DND-41 (cell line): ENCODE measurements around the gene LSM4.

Experiments used
- ATAC-seq: fragments of 200-7000 bp; cut with Tn5 transposase; 3 replicates; pipeline ENCODE4 v1.9.1; 2021; ENCODE audit warnings: low read depth; ENCODE audit not compliant: insufficient read depth
- DNase-seq: peaks from one replicate; pipeline ENCODE4 v3.0.0-alpha.2; 2020
- H2AFZ ChIP-seq: 2 replicates; pipeline ENCODE4 v1.6.0; 2012; ENCODE audit warnings: low read depth, low read length
- H3K27ac ChIP-seq: 2 replicates; pipeline ENCODE4 v1.5.1; 2012; ENCODE audit warnings: low read length, inconsistent platforms
- H3K27me3 ChIP-seq: fragments of 200-600 bp; sonication (generic); 2 replicates; pipeline ENCODE4 v1.6.0; 2012; ENCODE audit warnings: low read length, mild to moderate bottlenecking, inconsistent platforms; ENCODE audit not compliant: insufficient read depth, poor library complexity
- H3K36me3 ChIP-seq: 2 replicates; pipeline ENCODE4 v1.5.1; 2012; ENCODE audit warnings: low read length, inconsistent platforms; ENCODE audit not compliant: insufficient read depth
- H3K4me1 ChIP-seq: 2 replicates; pipeline ENCODE4 v1.5.1; 2012; ENCODE audit warnings: mild to moderate bottlenecking, low read length; ENCODE audit not compliant: insufficient read depth
- H3K4me2 ChIP-seq: 2 replicates; pipeline ENCODE4 v1.6.0; 2012; ENCODE audit warnings: mild to moderate bottlenecking, moderate library complexity, low read length, inconsistent platforms; ENCODE audit not compliant: insufficient read depth
- H3K4me3 ChIP-seq, 2 experiments: fragments of 200-600 bp in 1 of 2; shearing (Covaris generic) in 1 of 2; 2 replicates each; pipeline ENCODE4 v1.5.1; 2012 to 2016; ENCODE audit warnings: inconsistent platforms in 2 of 2, low read length in 2 of 2, mild to moderate bottlenecking in 2 of 2, low read depth in 1 of 2, moderate library complexity in 1 of 2
- H3K79me2 ChIP-seq: 2 replicates; pipeline ENCODE4 v1.6.0; 2012; ENCODE audit warnings: low read length, inconsistent platforms; ENCODE audit not compliant: insufficient read depth
- H3K9ac ChIP-seq: 2 replicates; pipeline ENCODE4 v1.6.0; 2012; ENCODE audit warnings: low read depth, mild to moderate bottlenecking, inconsistent platforms, low read length, moderate library complexity
- H3K9me3 ChIP-seq: 2 replicates; pipeline ENCODE4 v1.5.1; 2012; ENCODE audit warnings: low read length, moderate library complexity, mild to moderate bottlenecking, inconsistent platforms; ENCODE audit not compliant: insufficient read depth, severe bottlenecking
- H4K20me1 ChIP-seq: 2 replicates; pipeline ENCODE4 v1.6.0; 2012; ENCODE audit warnings: low read length; ENCODE audit not compliant: insufficient read depth
- EZH2 ChIP-seq: IDR thresholded peaks from 3 replicates; pipeline ENCODE4 v1.6.1; 2012; ENCODE audit warnings: borderline replicate concordance, low read depth, mild to moderate bottlenecking, moderate library complexity, low read length, inconsistent platforms; ENCODE audit not compliant: severe bottlenecking
- TF ChIP-seq, protein P1 (sequence below): IDR thresholded peaks from 2 replicates; pipeline ENCODE4 v1.5.1; 2012; ENCODE audit warnings: borderline replicate concordance, low read length, moderate library complexity, mild to moderate bottlenecking; ENCODE audit not compliant: poor library complexity, severe bottlenecking; ENCODE audit errors: extremely low read depth

The LSM4 gene

GRCh38 chr19:18266771-18267686 is 55.8 kb downstream of the LSM4 start:
- H3K4me3 ChIP-seq, result no peak overlapping the region
- H4K20me1 ChIP-seq, result no peaks in the 10 kb centered on the region; the same call in 1 of the 2 replicates
- TF ChIP-seq, protein P1, sequence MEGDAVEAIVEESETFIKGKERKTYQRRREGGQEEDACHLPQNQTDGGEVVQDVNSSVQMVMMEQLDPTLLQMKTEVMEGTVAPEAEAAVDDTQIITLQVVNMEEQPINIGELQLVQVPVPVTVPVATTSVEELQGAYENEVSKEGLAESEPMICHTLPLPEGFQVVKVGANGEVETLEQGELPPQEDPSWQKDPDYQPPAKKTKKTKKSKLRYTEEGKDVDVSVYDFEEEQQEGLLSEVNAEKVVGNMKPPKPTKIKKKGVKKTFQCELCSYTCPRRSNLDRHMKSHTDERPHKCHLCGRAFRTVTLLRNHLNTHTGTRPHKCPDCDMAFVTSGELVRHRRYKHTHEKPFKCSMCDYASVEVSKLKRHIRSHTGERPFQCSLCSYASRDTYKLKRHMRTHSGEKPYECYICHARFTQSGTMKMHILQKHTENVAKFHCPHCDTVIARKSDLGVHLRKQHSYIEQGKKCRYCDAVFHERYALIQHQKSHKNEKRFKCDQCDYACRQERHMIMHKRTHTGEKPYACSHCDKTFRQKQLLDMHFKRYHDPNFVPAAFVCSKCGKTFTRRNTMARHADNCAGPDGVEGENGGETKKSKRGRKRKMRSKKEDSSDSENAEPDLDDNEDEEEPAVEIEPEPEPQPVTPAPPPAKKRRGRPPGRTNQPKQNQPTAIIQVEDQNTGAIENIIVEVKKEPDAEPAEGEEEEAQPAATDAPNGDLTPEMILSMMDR, result no peak
- TF ChIP-seq EZH2, result no peak
- no peaks in the 10 kb centered on the region for H3K36me3 ChIP-seq
- no peaks in the 10 kb centered on the region for H3K9me3 ChIP-seq
- peaks cover 13% of the 10 kb centered on the region for H3K4me1 ChIP-seq
- no peak overlapping the region for H2AFZ ChIP-seq
- no peak overlapping the region for H3K27ac ChIP-seq
- no peak for ATAC-seq
- no peaks in the 10 kb centered on the region for H3K79me2 ChIP-seq
- no peak for DNase-seq
- no peaks in the 10 kb centered on the region for H3K27me3 ChIP-seq
- H3K4me2 ChIP-seq, result no peak overlapping the region
- no peak overlapping the region for H3K9ac ChIP-seq

GRCh38 chr19:18265582-18265981 is 57.3 kb downstream of the LSM4 start:
- Histone ChIP-seq H3K9ac (no peak overlapping the region), H3K79me2 (no peaks in the 10 kb centered on the region), H4K20me1 (no peaks in the 10 kb centered on the region; the same call in 1 of the 2 replicates), H3K4me2 (no peak overlapping the region), H3K9me3 (no peaks in the 10 kb centered on the region), H3K36me3 (no peaks in the 10 kb centered on the region), H2AFZ (no peak overlapping the region), H3K27me3 (no peaks in the 10 kb centered on the region), H3K27ac (peak overlapping the region; percentile 28; the same call in 1 of the 2 replicates), H3K4me1 (peaks cover 13% of the 10 kb centered on the region), H3K4me3 (no peak overlapping the region)
- peak; percentile 68 for DNase-seq
- ATAC-seq, result peak; percentile 89
- TF ChIP-seq EZH2, result no peak
- TF ChIP-seq, protein P1, result no peak

DNA sequence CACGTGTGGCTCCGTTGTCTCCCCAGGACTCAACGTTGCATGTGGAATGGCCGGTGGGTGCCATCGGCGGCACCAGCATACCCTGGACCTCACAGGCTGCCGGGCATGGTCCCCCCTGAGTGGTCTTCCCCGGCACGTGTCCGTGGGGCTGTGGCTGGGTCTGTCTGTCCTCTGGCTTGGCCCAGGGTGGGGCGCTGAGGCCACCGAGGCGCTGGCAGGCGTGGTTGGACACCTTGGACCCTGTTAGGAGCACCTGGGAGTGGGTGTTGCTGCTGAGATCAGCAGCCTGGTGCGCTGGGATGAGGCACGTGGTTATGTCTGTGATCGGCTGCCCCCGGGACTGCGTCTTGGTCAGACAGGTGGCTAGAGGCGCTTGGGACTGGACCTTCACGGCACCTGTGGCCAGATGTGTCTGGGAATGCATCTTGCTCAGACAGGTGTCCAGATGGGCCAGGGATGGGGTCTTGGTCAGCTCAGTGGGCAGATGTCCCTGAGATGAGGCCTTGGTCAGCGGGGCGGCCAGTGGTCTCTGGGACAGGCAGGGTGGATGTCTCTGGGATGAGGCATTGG is 57.8 kb downstream of the LSM4 start:
- H3K4me2 ChIP-seq, result no peak overlapping the region

More for the DNA sequence above, 57.8 kb downstream of the LSM4 start:
- Histone ChIP-seq H3K9ac (no peak overlapping the region), H3K79me2 (no peaks in the 10 kb centered on the region), H3K9me3 (no peaks in the 10 kb centered on the region), H2AFZ (no peak overlapping the region), H3K27ac (peak overlapping the region; percentile 28; the same call in 1 of the 2 replicates), H3K4me3 (no peak overlapping the region), H3K4me1 (peaks cover 13% of the 10 kb centered on the region), H3K27me3 (no peaks in the 10 kb centered on the region), H4K20me1 (no peaks in the 10 kb centered on the region; the same call in 1 of the 2 replicates), H3K36me3 (no peaks in the 10 kb centered on the region)
- ATAC-seq (no peak), DNase-seq (no peak)
- no peak for TF ChIP-seq EZH2
- TF ChIP-seq, protein P1, result no peak
